Neural crest cell (in vitro differentiated cells): ENCODE results near the gene CSRNP2. TPM values are rescaled to one million over a fixed set of nuclear protein-coding genes. Genes with fewer than 3 reads are reported as not detected.

Experiments
- DNase-seq: peaks from one replicate; pipeline ENCODE4 v3.0.0; 2021; ENCODE audit warnings: low read depth, mixed read lengths, low spot score
- H3K27ac Mint-ChIP-seq: one replicate; pipeline ENCODE4 v1.8.0; 2021; ENCODE audit warnings: mild to moderate bottlenecking, mixed read lengths; ENCODE audit not compliant: unreplicated experiment
- H3K27me3 Mint-ChIP-seq: 2 replicates; pipeline ENCODE4 v1.8.0; 2021; ENCODE audit warnings: low read depth, mild to moderate bottlenecking, mixed read lengths
- H3K36me3 Mint-ChIP-seq: 2 replicates; pipeline ENCODE4 v1.8.0; 2021; ENCODE audit warnings: low read depth, mild to moderate bottlenecking, mixed read lengths
- H3K4me1 Mint-ChIP-seq: 2 replicates; pipeline ENCODE4 v1.8.0; 2021; ENCODE audit warnings: mixed read lengths
- H3K4me3 Mint-ChIP-seq: one replicate; pipeline ENCODE4 v1.8.0; 2021; ENCODE audit warnings: mild to moderate bottlenecking, mixed read lengths
- H3K9me3 Mint-ChIP-seq: 2 replicates; pipeline ENCODE4 v1.8.0; 2021; ENCODE audit warnings: mixed read lengths
- CTCF ChIP-seq: fragments of 200-600 bp; sonication (generic); conservative IDR thresholded peaks from 2 replicates; pipeline ENCODE4 v1.5.0; 2021; ENCODE audit warnings: antibody characterized with exemption, mild to moderate bottlenecking
- total RNA-seq: library from RNA; stranded (reverse); gene quantifications from 2 replicates; pipeline ENCODE4 v1.2.1, GENCODE V29; 2021

The CSRNP2 gene
- total RNA-seq, 1 donor from 2014 or later = 55.2 TPM

GRCh38 chr12:51067771-51068170 lies 15.6 kb downstream of the CSRNP2 start:
- no peak for TF ChIP-seq CTCF
- Mint-ChIP-seq H3K27me3 (no peaks in the 10 kb centered on the region), H3K4me3 (no peak overlapping the region), H3K36me3 (peaks cover 17% of the 10 kb centered on the region), H3K9me3 (no peaks in the 10 kb centered on the region), H3K27ac (peak overlapping the region; percentile 10), H3K4me1 (no peaks in the 10 kb centered on the region)
- DNase-seq = no peak

- DNase-seq = no peak
- no peak for TF ChIP-seq CTCF
- no peak overlapping the region for H3K4me3 Mint-ChIP-seq
- H3K9me3 Mint-ChIP-seq = no peaks in the 10 kb centered on the region
- no peaks in the 10 kb centered on the region for H3K4me1 Mint-ChIP-seq
- H3K36me3 Mint-ChIP-seq = peaks cover 17% of the 10 kb centered on the region
- no peaks in the 10 kb centered on the region for H3K27me3 Mint-ChIP-seq
- H3K27ac Mint-ChIP-seq = no peak overlapping the region
These were observed 16.2 kb downstream of the CSRNP2 start for GRCh38 chr12:51067229-51067628.

- no peak overlapping the region for H3K4me3 Mint-ChIP-seq
- H3K36me3 Mint-ChIP-seq = peaks cover 14% of the 10 kb centered on the region
- no peaks in the 10 kb centered on the region for H3K27me3 Mint-ChIP-seq
- no peak overlapping the region for H3K27ac Mint-ChIP-seq
- no peak for TF ChIP-seq CTCF
- H3K4me1 Mint-ChIP-seq = no peaks in the 10 kb centered on the region
- no peaks in the 10 kb centered on the region for H3K9me3 Mint-ChIP-seq
- DNase-seq = no peak
These were observed 17.9 kb downstream of the CSRNP2 start for GRCh38 chr12:51065530-51065929.

GRCh38 chr12:51062631-51063397 lies 20.6 kb downstream of the CSRNP2 start:
- Mint-ChIP-seq H3K36me3 (peaks cover 14% of the 10 kb centered on the region), H3K4me3 (no peak overlapping the region), H3K9me3 (no peaks in the 10 kb centered on the region), H3K4me1 (no peaks in the 10 kb centered on the region), H3K27ac (no peak overlapping the region), H3K27me3 (no peaks in the 10 kb centered on the region)
- TF ChIP-seq CTCF = no peak
- DNase-seq = no peak

GRCh38 chr12:51059086-51059485 lies 24.3 kb downstream of the CSRNP2 start:
- no peaks in the 10 kb centered on the region for H3K4me1 Mint-ChIP-seq
- TF ChIP-seq CTCF = no peak
- H3K36me3 Mint-ChIP-seq = peaks cover 11% of the 10 kb centered on the region
- no peak for DNase-seq
- no peaks in the 10 kb centered on the region for H3K27me3 Mint-ChIP-seq
- H3K9me3 Mint-ChIP-seq = no peaks in the 10 kb centered on the region
- no peak overlapping the region for H3K4me3 Mint-ChIP-seq
- no peak overlapping the region for H3K27ac Mint-ChIP-seq
